CD14-positive monocyte (primary cell): ENCODE data around the gene SPANXD. TPM values are rescaled to one million over a fixed set of nuclear protein-coding genes. Genes with fewer than 3 reads are reported as not detected.

ENCODE experiments used
- DNase-seq, 3 donors: peaks; one replicate each; pipeline ENCODE4 v3.0.0-alpha.2; 2011 to 2022
- H2AFZ ChIP-seq: 2 replicates; pipeline ENCODE4 v1.6.0; 2012; ENCODE audit warnings: mild to moderate bottlenecking, low read depth, low read length, inconsistent platforms; ENCODE audit not compliant: insufficient read depth, poor library complexity, severe bottlenecking
- H3K27ac ChIP-seq, 2 donors: 1 replicate in 1 of 2; 2 replicates in 1 of 2; pipeline ENCODE4 v1.5.1; 2012 to 2013; ENCODE audit warnings: low read length in 2 of 2, control low read depth in 1 of 2, inconsistent platforms in 1 of 2, low read depth in 1 of 2, mild to moderate bottlenecking in 1 of 2
- H3K27me3 ChIP-seq, 2 donors: one replicate each; pipeline versions ENCODE4 v1.6.0 to v1.6.1; 2011 to 2013; ENCODE audit warnings: low read length in 2 of 2; ENCODE audit not compliant: control insufficient read depth in 2 of 2, insufficient read depth in 2 of 2
- H3K36me3 ChIP-seq, 2 donors: replicated peaks in 1 of 2; 1 replicate in 1 of 2; 2 replicates in 1 of 2; pipeline versions ENCODE4 v1.5.1 to v1.6.1; 2012 to 2013; ENCODE audit warnings: low read length in 2 of 2, control low read depth in 1 of 2, inconsistent platforms in 1 of 2, mild to moderate bottlenecking in 1 of 2; ENCODE audit not compliant: insufficient read depth in 2 of 2, control insufficient read depth in 1 of 2
- H3K4me1 ChIP-seq, 2 donors: 1 replicate in 1 of 2; 2 replicates in 1 of 2; pipeline versions ENCODE4 v1.5.1 to v1.6.1; 2012 to 2013; ENCODE audit warnings: low read length in 2 of 2, control low read depth in 1 of 2, inconsistent platforms in 1 of 2, mild to moderate bottlenecking in 1 of 2, moderate library complexity in 1 of 2; ENCODE audit not compliant: insufficient read depth in 2 of 2, control insufficient read depth in 1 of 2
- H3K4me2 ChIP-seq: replicated peaks from 2 replicates; pipeline ENCODE3; 2012; ENCODE audit warnings: low read length, moderate library complexity, mild to moderate bottlenecking; ENCODE audit not compliant: poor library complexity, severe bottlenecking; ENCODE audit errors: extremely low read depth
- H3K4me3 ChIP-seq, 3 experiments: fragments of 200-600 bp in 1 of 3; sonication (generic) in 1 of 3; replicated peaks in 1 of 3; 1 replicate in 2 of 3; 2 replicates in 1 of 3; pipeline ENCODE4 v1.5.1; 2011 to 2013; ENCODE audit warnings: low read length in 3 of 3, mild to moderate bottlenecking in 3 of 3, control low read depth in 2 of 3, low read depth in 2 of 3, inconsistent platforms in 1 of 3, moderate library complexity in 1 of 3
- H3K79me2 ChIP-seq: 2 replicates; pipeline ENCODE4 v1.6.0; 2012; ENCODE audit warnings: mild to moderate bottlenecking, control low read depth, inconsistent platforms, low read length, moderate library complexity; ENCODE audit not compliant: insufficient read depth
- H3K9ac ChIP-seq: 2 replicates; pipeline ENCODE4 v1.6.0; 2017; ENCODE audit warnings: low read length, mild to moderate bottlenecking; ENCODE audit not compliant: insufficient read depth, poor library complexity, severe bottlenecking
- H3K9me3 ChIP-seq, 2 donors: replicated peaks in 1 of 2; 1 replicate in 1 of 2; 2 replicates in 1 of 2; pipeline versions ENCODE4 v1.5.1 to v1.6.1; 2012 to 2013; ENCODE audit warnings: low read length in 2 of 2, control low read depth in 1 of 2; ENCODE audit not compliant: control insufficient read depth in 1 of 2, insufficient read depth in 1 of 2
- H4K20me1 ChIP-seq: 2 replicates; pipeline ENCODE4 v1.6.0; 2012; ENCODE audit warnings: mild to moderate bottlenecking, low read length, control low read depth, moderate library complexity; ENCODE audit not compliant: insufficient read depth
- H3K27ac Mint-ChIP-seq, 7 donors: one replicate each; pipeline ENCODE4 v1.8.0; 2020; ENCODE audit warnings: mild to moderate bottlenecking in 7 of 7, mixed read lengths in 7 of 7, moderate library complexity in 6 of 7, inconsistent platforms in 2 of 7
- H3K27me3 Mint-ChIP-seq, 3 donors: one replicate each; pipeline ENCODE4 v1.8.0; 2021 to 2022; ENCODE audit warnings: low read depth in 3 of 3, mild to moderate bottlenecking in 3 of 3, mixed read lengths in 3 of 3, moderate library complexity in 3 of 3, inconsistent platforms in 1 of 3
- H3K36me3 Mint-ChIP-seq, 2 donors: one replicate each; pipeline ENCODE4 v1.8.0; 2020; ENCODE audit warnings: mixed read lengths in 2 of 2, inconsistent platforms in 1 of 2, mild to moderate bottlenecking in 1 of 2
- H3K4me1 Mint-ChIP-seq: one replicate; pipeline ENCODE4 v1.8.0; 2020; ENCODE audit warnings: mild to moderate bottlenecking, mixed read lengths
- H3K4me3 Mint-ChIP-seq, 2 donors: one replicate each; pipeline ENCODE4 v1.8.0; 2020; ENCODE audit warnings: mild to moderate bottlenecking in 2 of 2, mixed read lengths in 2 of 2, moderate library complexity in 1 of 2
- H3K9me3 Mint-ChIP-seq, 7 donors: one replicate each; pipeline ENCODE4 v1.8.0; 2020 to 2022; ENCODE audit warnings: mixed read lengths in 7 of 7, mild to moderate bottlenecking in 6 of 7, moderate library complexity in 6 of 7, inconsistent platforms in 2 of 7
- WGBS: methylation state at CpG from one replicate; pipeline ENCODE4 v1.1.5; 2013; ENCODE audit warnings: missing lambda C conversion rate; ENCODE audit not compliant: insufficient coverage; 5-methylcytosine and 5-hydroxymethylcytosine counted together
- intact Hi-C, 2 donors: fragments of 100-400 bp; cut with micrococcal nuclease; formaldehyde crosslinking; loops; one replicate each; pipeline versions ENCODE4 v1.15.0 to v1.15.1; 2023
- polyA plus RNA-seq, 3 donors: library from polyadenylated mRNA; depleted of rRNA in 1 of 3; unstranded in 2 of 3; stranded (reverse) in 1 of 3; fragments of 300-500 nt in 2 of 3; fragments of >200 nt in 1 of 3; fragmentation: Illumina TruSeq in 2 of 3; gene quantifications; 1 replicate in 2 of 3; 2 replicates in 1 of 3; pipeline ENCODE4 v1.2.3, GENCODE V29; 2012 to 2021
- TF ChIP-seq, protein P1 (sequence below): fragments of 200-600 bp; IDR thresholded peaks from one replicate; pipeline ENCODE4 v1.8.0; 2022; ENCODE audit warnings: antibody characterized with exemption, mild to moderate bottlenecking

The SPANXD gene
- polyA plus RNA-seq, 3 donors: not detected

GRCh38 chrX:141668371-141668770 is 30.2 kb downstream of the SPANXD start:
- no CpG with 5 or more reads among the region's 4 CpGs for WGBS

DNA sequence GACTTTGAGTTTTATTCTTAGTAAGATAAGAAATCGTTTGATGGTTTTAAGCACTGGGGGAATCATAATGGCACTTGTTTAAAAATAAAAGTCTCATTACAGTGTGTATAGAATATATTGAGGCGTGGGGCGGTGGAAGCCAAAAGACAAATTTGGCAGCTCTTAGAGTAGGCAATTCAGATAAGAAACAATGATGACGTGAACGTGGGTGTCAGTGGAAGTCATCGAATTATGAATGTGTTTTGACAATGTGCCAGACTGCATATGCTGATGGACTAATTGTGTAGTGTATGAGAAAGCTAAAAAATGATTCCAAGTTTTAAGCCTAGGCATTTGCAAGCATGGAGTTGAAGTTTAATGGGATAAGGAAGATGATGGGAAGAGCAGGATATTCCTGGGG is 35.8 kb downstream of the SPANXD start:
- H3K27me3 Mint-ChIP-seq: no peaks in the 10 kb centered on the region
- TF ChIP-seq, protein P1, sequence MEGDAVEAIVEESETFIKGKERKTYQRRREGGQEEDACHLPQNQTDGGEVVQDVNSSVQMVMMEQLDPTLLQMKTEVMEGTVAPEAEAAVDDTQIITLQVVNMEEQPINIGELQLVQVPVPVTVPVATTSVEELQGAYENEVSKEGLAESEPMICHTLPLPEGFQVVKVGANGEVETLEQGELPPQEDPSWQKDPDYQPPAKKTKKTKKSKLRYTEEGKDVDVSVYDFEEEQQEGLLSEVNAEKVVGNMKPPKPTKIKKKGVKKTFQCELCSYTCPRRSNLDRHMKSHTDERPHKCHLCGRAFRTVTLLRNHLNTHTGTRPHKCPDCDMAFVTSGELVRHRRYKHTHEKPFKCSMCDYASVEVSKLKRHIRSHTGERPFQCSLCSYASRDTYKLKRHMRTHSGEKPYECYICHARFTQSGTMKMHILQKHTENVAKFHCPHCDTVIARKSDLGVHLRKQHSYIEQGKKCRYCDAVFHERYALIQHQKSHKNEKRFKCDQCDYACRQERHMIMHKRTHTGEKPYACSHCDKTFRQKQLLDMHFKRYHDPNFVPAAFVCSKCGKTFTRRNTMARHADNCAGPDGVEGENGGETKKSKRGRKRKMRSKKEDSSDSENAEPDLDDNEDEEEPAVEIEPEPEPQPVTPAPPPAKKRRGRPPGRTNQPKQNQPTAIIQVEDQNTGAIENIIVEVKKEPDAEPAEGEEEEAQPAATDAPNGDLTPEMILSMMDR: no peak
- no peak overlapping the region for H3K4me3 ChIP-seq
- no peak overlapping the region for H3K9ac ChIP-seq
- no peak overlapping the region for H2AFZ ChIP-seq
- no peak overlapping the region for H3K4me3 Mint-ChIP-seq
- no peaks in the 10 kb centered on the region for H3K36me3 Mint-ChIP-seq
- no peaks in the 10 kb centered on the region for H3K4me1 ChIP-seq
- no peak for DNase-seq
- H4K20me1 ChIP-seq: no peaks in the 10 kb centered on the region
- intact Hi-C loops: no loop called here
- WGBS: 100% methylated on average over 2 of the region's 6 CpGs
- peaks cover 0 to 6% (median 0%) of the 10 kb centered on the region in 7 donors for H3K9me3 Mint-ChIP-seq
- H3K36me3 ChIP-seq: no peaks in the 10 kb centered on the region
- H3K4me2 ChIP-seq: no peak overlapping the region
- H3K27ac ChIP-seq: no peak overlapping the region
- H3K27ac Mint-ChIP-seq: no peak overlapping the region
- no peaks in the 10 kb centered on the region for H3K27me3 ChIP-seq
- H3K79me2 ChIP-seq: no peaks in the 10 kb centered on the region
- no peaks in the 10 kb centered on the region for H3K9me3 ChIP-seq
- H3K4me1 Mint-ChIP-seq: no peaks in the 10 kb centered on the region

More at GRCh38 chrX:141668371-141668770, 30.2 kb downstream of the SPANXD start:
- Histone ChIP-seq H3K79me2 (no peaks in the 10 kb centered on the region), H3K27me3 (no peaks in the 10 kb centered on the region), H3K9me3 (no peaks in the 10 kb centered on the region), H3K27ac (no peak overlapping the region), H3K4me3 (no peak overlapping the region), H3K4me1 (no peaks in the 10 kb centered on the region), H4K20me1 (no peaks in the 10 kb centered on the region), H2AFZ (no peak overlapping the region), H3K4me2 (no peak overlapping the region), H3K9ac (no peak overlapping the region), H3K36me3 (no peaks in the 10 kb centered on the region)
- DNase-seq: no peak
- intact Hi-C loops: no loop called here
- H3K27ac Mint-ChIP-seq: no peak overlapping the region
- TF ChIP-seq, protein P1: no peak
- no peaks in the 10 kb centered on the region for H3K4me1 Mint-ChIP-seq
- H3K27me3 Mint-ChIP-seq: no peaks in the 10 kb centered on the region
- H3K36me3 Mint-ChIP-seq: no peaks in the 10 kb centered on the region
- peaks cover 0 to 4% (median 0%) of the 10 kb centered on the region in 7 donors for H3K9me3 Mint-ChIP-seq
- no peak overlapping the region for H3K4me3 Mint-ChIP-seq
